GM19099 (cell line): ENCODE measurements around the gene ZIC1.

Source experiments
- POLR2A ChIP-seq: IDR thresholded peaks from 3 replicates; pipeline ENCODE4 v1.6.1; 2011; ENCODE audit warnings: low read depth; ENCODE audit not compliant: insufficient read length; ENCODE audit errors: extremely low read depth

ZIC1 gene

GRCh38 chr3:147388700-147389580, 20.2 kb upstream of the ZIC1 start:
- TF ChIP-seq POLR2A, result no peak

DNA sequence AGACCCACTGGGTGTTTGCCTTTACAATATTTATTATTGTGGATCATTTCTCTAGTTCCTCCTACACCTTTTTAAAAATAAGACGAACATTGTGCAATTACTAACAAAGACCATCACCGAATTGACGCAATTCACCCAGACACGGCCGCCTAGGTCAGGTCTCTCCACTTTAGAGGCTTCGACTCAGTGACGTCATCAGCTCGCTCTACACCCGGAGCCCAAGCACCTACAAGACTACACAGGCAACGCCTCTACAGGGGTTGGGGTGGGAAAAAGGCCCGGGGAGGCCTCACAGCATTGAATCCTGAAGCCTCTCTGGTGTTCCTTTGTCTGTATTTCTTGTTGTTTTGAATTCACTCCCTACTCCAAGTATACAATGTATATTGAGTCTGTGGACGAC, 19.4 kb upstream of the ZIC1 start:
- no peak for TF ChIP-seq POLR2A

DNA sequence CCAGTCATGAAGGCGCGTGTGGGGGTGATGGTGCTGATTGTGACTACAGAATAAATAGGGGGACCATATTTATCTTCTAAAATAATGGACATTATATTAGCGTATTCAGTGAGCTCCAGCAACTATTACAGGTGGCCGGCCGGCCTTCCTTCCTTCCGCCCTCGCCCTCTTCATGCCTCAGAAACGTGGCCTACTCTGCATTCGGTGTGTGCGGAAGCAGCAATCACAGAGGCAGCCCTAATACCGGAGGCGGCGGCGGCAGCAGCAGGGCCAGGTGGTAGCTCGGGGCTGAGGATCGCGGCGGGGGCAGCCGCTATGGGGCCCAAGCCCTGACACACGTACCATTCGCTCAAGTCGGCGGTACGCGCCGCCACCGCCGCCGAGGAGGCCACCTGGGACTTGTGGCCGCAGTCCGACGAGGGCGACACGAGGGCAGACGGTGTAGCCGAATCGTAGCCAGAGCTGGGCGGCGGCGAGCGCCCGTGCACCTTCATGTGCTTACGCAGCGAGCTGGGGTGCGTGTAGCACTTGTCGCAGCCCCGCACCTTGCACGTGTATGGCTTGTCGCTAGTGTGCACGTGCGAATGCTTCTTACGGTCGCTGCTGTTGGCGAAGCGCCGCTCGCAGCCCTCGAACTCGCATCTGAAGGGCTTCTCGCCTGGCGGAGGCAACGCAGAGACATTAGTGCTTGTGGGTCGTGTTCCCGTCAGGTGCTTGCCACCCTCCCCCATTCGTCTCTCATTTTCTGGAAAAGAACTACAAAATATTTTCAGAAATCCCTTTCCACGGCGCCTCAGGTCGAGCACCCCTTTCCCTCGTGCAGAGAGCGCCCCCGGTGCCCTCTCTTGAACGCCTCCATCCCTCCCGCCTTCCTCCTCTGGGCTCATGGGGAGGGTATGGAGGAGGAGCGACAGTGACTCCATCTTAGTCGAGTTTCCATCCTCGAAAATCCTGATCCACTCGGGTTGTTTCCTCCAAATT, 18.3 kb upstream of the ZIC1 start:
- no peak for TF ChIP-seq POLR2A

- no peak for TF ChIP-seq POLR2A
Measured at GRCh38 chr3:147391781-147392624, 17.2 kb upstream of the ZIC1 start.

DNA sequence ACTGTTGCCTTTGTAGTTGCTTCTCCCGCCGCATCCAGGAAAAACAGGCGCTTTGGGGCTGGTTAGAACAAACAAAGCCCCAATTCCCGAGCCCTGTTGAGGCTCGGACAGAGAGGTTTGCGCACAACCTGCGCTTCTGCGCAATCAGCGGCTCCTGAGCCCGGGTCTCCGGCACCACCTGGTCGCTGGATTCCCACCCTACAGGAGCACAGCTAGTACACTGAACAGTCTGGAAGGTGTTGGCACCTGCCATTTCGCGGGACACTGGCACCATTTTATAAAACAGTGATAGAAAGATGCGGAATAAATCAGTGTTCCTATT, 16.6 kb upstream of the ZIC1 start:
- TF ChIP-seq POLR2A, result no peak

GRCh38 chr3:147393261-147393942, 15.8 kb upstream of the ZIC1 start:
- no peak for TF ChIP-seq POLR2A

GRCh38 chr3:147393943-147394883, 15.0 kb upstream of the ZIC1 start:
- TF ChIP-seq POLR2A, result no peak

GRCh38 chr3:147394884-147395225, 14.3 kb upstream of the ZIC1 start:
- TF ChIP-seq POLR2A, result no peak

DNA sequence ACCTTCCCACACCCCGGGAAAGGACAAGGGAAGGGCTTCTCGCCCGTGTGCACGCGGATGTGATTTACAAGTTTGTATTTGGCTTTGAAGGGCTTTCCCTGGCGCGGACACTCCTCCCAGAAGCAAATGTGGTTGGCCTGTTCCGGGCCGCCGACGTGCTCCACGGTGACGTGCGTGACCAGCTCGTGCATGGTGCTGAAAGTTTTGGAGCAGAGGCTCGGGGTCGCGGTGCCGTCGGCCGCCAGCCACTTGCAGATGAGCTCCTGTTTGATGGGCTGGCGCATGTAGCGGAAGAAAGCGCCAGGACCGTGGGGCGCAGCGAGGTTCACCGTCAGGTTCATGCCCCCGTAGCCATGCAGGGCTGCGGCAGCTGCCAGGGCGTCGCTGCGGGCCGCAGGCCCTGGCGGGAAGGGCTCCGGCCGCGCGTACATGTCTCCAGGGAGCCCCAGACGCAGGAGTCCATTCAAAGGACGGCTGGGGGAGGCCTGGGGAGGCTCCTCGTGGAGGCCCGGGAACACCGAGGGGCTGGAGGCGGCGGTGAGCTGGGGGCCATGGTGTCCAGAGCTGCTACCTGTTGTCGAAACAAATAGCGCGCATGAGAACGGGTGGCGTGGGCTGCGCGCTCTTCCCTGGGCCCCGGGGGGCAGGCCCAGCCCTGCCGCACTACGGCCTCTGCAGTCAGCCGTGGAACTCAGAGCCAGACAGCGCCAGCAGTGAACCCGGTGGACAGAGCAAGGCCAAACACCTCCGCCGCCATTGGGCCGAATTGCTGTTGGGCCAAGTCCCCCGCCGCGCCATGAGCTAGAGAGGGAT, 13.1 kb upstream of the ZIC1 start:
- no peak for TF ChIP-seq POLR2A

- TF ChIP-seq POLR2A, result no peak
Measured at GRCh38 chr3:147396712-147397046, 12.5 kb upstream of the ZIC1 start.

- no peak for TF ChIP-seq POLR2A
Measured at GRCh38 chr3:147397155-147397874, 11.8 kb upstream of the ZIC1 start.
